DMS153 (cell line): ENCODE data around the gene AUH.

ENCODE experiments used
- DNase-seq: peaks from one replicate; lab custom pipeline; 2025; lab: John Stamatoyannopoulos, UW

The AUH gene

DNA sequence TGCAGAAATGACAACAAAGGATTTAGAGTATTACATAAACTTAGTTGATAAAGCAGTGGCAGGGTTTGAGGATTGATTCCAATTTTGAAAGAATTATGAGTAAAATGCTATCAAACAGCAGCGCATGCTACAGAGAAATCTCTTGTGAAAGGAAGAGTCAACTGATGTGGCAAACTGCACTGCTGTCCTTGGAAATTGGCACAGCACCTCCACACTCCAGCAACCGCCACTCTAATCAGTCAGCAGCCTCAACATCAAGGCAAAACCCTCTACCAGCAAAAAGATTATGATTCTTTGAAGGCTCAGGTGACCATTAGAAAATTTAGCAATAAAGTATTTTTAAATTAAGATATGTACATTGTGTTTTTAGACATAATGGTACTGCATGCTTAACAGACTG, 66.4 kb downstream of the AUH start:
- no peak for DNase-seq

DNA sequence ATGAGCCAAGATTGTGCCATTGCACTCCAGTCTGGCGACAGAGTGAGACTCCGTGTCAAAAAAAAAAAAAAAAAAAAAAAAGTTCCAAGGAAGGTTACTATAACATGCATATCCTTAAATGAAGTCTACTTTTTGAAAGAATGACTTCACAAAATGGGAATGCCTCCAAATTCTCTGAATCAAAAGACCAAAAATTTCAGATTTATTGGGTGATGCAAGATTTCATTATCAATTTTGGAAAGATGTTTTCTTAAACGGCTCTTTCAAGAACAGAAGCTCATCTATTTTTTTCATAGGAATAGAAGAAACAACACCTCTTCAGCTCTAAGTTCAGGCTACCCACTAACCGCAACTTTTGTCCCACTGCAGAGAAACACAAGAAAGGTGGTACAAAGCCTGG, 69.9 kb downstream of the AUH start:
- DNase-seq: no peak

DNA sequence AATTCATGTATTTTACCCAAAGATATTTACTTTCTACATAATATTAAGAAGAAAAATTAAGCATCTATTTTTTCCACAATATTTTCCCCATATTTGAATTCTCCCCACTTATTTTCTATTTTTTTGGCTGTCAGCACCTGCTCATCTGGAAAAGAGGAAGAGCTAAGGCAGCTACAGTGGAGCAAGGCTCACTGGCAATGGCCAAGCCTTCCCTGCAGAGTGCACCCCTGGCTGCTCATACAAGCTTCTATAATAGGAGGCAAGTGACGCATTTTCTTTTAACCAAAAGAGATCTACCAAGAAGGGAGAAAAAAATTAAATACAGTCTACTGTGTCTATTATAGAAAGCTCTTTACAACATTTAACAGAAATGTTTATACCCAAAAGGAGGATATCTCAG, 72.5 kb downstream of the AUH start:
- DNase-seq: no peak

DNA sequence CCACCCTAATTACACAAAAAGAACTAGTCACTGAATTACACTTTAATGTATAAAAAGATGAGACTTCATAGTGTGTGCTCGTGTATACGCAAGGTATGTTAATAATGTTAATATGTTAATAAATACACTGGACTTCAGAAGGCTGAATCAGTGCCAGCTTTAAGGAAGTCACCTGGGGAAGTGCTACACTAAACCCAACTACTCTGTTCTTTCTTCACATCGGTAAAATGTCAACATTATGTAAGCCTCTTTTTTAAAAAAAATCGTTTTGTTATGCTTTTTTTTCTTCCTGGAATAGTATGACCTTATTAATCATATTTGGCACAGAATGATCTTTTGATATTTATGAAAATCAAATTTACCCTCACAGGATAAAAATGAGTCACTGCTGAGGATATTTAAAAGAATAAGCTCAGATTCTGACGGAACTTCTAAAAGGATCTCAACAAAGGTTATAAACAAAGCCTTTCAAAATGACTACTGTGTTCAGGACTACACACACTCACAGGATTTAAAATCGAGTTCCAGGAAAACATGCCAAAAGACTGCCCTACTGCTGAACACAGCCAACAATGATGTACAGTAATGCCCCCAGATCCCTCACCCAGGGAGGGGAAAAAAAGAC, 75.9 kb downstream of the AUH start:
- DNase-seq: no peak

DNA sequence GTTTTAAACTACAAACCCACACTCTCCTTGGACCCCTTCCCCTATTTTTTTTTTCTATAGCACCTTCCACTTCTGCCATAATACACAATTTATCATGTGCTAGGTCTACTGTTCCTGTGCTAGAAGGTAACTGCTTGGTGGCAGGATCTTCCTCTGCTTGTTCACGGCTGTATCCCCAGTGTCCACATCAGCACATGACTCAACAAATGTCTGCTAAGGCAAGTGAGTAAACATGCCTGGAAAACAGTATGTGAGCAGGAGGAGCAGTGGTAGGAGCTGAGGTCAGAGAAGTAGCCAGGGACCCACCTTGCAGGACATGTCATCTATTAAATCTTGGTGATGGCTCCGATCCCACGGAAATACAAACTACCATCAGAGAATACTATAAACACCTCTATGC, 79.4 kb downstream of the AUH start:
- DNase-seq: no peak

DNA sequence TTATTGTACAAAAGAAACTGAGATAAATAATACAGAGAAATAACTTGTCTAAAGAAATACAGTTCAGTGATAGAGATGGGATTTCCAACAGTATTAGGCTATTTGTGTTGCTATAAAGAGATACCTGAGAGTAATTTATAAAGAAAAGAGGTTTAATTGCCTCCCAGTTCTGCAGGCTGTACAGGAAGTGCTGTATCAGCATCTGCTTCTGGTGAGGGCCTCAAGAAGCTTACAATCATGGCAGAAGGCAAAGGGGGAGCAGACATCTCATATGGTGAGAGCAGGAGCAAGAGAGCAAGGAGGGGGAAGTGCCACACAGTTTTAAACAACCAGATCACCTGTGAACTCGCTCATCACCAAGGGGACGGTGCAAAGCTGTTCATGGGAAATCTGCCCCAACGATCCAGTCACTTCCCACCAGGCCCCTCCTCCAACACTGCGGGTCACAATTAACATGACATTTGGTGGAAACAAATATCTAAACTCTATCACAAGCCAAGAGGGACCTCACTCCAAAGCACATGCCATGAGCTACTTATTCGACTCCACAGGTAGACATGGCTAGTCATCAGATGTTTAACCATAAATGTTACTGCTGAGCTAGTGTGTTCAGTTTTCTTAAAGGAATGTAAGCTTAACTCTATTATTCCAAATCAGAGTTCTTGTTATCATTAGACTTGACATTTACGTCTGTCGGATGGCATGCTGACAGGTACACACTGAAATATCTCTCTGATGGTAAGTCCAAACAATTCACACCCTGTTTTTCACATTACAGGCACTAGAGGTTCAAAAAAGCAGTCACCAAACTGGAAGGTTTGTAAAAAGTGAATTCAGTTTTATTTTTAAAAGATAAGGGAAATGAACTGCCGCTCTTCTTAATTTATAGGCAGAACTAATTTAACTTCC, 82.2 kb downstream of the AUH start:
- DNase-seq: no peak

DNA sequence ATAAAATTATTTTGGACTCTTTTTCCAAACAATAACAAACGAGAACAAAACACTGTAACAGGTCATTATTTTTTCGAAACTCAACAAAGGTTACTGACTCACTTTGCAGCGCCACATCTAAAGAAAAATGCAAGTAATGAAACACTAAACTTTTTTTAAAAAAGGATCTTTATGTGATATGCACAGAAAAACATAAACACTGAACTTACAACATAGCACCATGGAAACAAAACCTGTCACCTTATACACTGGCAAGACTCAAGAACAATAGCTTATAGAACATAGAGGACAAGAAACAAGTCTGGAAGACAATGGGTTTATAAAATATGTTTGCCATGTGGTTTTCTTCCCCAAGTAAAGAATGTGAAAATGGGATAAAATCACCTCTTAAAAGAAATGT, 85.2 kb downstream of the AUH start:
- DNase-seq: no peak

DNA sequence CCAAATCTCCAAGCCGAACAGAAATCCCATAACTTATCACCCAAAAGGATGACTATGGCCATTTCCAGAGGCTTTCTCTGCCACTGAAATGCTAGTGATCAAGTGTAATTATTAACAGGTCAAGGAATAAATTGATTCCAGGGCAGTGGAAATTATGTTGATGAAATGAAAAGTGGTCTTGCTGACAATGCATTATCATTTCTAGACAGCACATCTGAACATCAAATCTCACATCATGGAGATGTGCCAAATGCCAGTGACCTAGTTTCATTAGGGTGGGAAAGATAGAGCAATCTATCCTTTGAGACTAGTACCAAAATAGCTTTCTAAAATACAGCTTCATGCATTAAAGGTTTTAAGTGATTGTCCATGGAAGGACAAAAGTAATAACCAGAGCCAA, 86.1 kb downstream of the AUH start:
- DNase-seq: no peak

DNA sequence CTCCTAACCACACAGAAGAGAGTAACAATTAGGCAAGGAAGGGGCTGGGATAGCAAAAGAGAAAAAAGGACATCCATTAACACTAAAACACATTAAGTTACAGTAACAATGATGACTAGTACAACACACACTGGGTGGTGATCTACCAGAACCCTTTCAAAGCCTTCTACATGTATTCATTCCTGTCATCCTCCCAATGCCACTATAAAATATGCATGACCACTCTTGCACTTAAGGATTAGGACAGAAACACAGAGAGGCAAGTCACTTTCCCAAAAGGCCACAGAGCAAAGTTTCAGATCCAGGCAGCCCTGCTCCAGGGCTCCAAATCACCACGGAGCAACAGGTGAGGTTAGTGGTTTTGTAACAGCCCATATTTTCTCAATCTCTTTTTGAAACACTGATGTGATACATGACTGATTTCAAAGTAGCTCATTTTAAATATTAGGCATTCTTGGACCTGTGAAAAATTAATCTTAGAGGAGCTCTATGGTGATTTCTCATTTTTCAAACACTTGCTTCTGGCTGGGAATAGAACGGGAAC, 86.7 kb downstream of the AUH start:
- DNase-seq: no peak

DNA sequence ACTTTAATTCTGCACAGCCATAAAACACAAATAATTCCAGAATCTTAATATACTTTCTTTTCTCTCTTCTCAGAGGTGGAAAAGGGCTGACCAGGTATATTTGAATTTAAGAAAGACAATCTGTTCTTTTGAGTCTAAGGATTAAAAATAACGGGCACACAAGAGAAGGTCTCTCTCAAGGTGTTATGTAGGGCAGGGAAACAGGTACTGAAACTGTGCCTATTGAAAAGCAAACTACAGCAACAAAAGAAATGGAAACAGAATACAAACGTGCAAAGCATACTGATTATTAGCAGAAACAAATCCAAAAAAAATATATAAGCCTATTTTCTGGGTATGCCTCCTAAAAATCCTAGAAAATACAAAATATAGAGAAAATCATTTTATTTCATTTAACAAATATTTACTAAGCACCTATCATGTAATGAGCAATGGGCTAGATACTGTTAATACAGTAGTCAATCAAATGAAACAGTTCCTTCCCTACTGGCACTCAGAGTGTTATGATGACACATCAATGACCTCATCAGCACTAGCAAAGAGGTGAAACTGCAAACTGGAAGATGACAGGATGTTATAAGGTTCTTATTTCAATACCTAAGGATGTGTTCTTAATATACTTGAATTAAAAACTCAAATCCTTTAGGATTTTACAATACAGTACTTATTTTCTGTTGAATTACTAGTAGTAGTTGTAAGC, 87.7 kb downstream of the AUH start:
- DNase-seq: no peak

DNA sequence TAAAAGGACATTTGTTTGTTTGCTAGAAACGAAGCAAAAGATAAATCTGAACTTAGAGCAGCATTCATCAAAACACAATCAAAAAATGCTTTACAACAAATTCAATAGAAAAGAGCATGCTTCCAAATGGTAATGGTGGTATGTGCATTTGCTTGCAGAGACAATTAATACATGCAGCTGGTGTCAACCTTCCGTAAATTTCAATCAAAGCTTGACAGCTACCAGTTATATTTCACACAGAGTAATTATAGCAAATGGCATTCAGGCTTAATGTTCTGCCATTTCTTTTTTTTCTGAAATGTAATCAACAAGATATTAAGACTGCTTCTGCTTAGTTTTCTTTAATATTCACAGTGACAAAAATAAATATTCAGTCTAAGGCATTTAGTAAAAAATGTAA, 90.6 kb downstream of the AUH start:
- no peak for DNase-seq

DNA sequence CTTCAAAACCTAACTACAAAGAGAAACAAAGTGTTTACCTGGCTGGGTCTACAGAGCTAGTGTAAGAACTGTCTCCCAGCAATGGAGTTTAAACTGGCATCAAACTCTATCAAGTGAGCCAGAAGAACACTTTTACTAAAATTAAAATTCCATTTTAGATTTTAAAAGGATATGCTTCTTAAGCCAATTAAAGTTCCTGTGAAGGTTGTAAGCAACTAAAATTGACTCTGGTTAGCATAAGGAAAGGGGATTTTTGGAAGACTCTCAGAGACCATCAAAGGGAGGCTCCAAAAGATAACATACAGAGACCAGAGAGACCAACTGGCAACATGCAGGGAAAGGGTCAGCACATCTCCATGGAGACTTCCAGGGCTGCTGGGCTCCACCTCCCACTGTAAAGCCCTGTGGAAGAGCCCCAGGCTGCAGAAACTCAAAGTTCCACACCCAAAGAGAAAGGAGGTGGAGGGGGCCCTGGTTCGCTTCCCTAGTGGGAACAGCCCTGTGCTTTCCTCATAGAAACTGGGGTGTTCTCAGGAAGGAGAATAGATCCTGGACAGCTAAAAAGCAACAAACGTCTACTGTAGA, 91.7 kb downstream of the AUH start:
- no peak for DNase-seq

DNA sequence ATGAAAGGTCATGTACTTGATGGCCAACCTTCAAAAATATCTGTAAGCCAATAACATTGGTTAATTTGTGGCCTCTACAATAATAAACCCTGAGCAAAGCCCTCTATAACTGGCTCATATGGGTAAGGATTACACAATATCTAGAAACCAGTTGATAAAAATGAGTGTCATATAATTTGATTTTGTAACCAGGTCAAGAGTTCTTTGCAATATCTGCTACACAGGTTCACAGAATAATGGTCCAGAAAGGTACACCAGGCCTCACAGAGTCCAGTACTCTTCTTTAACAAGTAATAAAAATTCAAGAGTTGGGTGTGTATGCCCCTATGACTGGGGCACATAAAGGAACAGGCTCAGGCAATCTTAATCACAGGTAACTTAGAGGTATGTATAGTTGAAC, 95.3 kb downstream of the AUH start:
- no peak for DNase-seq

DNA sequence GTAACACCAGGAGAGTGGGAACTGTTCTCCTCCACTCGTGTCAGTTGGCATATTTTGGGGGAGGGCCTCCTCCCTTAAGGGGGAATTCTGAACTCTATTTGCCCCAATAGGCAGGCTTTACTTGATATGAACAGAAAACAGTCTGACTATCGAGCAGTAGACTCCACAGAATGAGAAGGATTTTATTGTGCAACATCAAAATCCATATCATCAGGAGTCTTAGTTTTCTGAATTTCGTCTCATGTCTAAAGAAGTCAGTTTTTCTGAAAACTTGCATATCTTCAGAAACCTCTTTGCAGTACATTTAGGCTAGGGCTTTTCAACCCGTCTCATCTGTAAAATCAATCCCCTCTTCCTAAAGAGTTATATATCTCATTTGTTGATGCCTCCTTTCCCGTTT, 96.2 kb downstream of the AUH start:
- no peak for DNase-seq

DNA sequence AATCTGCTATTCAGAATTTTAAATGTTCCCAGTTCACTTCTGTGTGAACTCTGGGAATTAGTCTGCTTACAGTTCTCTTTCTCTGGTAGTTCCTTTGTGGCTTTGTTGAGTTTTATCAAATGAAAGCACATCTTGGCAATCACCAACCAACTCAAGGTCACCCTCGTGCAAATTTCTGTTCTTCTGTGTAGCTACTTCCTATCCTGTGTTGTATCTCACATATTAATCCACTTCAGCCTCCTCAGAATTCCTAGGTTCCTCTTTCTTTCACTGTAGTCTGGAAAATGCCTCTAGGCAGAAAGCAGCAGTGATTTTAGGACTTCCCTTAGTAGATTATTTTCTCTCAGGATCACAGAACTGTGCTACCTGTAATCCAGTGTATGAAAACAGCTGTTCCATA, 100.3 kb downstream of the AUH start:
- DNase-seq: no peak

DNA sequence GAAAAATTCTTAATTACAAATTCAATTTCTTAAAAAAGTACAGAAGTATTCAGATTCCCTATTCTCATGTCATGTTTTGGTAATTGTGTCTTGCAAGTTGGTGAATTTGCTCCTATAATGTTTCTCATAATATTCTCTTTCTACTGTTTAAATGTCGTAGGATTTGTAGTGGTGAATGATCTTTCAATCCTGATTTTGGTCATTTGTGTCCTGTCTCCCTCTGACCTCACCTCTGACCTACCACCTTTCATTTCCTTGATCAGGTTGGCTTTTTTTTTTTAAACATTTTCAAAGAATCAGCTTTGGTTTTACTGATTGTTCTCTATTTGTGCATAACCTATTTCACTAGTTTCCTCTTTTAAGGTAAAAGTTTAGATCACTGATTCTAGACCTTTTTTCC, 102.6 kb downstream of the AUH start:
- DNase-seq: no peak

DNA sequence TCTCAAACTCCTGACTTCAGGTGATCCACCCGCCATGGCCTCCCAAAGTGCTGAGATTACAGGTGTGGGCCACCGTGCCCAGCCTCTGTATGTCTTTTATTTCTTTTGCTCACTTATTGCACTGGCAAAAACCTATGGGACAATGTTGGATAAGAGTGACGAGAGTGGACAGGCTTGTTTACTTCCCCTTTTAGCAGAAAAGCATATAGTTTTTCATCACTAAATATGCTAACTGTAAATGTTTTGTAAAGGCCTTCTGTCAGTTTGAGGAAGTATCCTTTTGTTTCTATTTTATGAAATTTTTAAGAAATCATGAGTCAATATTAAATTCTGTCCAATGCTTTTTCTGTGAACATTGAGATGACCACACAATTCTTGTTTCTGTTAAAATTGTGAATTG, 103.3 kb downstream of the AUH start:
- no peak for DNase-seq

DNA sequence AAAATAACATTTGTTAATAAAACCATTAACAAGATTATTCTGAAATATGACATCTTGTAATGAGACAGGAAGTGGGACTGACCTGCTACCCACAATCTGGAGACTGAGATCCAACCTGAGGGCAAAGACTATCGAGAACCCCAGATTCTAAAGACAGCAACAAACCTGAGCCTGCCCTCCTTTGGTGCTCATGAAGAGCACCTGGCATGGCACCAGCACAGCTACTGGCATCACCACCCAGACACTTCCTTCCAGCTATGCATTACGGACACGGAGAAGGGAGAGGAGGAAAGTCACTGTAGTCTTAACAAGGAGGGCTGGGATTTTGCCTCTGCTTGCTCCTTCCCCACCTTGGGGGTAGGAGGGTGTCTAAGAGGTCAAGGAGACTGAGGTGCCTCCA, 105.5 kb downstream of the AUH start:
- no peak for DNase-seq

DNA sequence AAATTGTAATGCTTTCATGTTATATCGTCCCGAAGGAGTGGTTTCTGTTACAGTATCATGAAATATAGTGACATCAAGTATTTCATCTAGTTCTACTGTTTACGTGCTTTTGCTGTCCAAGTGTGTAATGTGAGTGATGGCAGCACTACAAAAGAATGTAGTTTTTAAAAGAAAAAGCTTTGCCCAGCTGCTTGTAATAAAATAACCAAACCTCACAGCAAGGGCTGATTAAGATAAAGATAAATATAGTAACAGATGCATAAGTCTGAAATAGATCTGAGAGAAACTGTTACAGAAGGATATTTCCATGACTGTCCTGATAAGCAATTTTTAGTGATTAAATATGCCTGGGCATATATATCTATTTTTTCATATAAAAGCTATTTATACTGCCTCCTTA, 106.4 kb downstream of the AUH start:
- no peak for DNase-seq

DNA sequence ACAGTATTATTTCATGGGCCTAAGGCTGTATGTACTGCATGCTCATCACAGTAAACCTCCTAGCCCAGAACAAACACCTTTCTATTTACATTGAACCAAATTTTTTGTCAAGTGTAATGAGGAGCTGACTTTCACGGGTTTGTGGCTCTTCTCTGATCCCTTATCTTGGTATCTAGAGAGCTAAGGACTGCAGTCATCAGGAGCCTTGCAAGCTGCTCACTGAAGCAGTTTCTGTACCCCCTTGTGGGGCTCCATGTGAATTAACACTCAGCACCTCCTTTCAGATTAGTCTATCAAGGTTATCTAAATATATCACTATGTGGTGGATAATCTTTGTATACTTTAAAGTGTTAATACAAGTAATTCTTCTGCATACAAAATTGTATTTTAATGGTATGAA, 108.2 kb downstream of the AUH start:
- no peak for DNase-seq

DNA sequence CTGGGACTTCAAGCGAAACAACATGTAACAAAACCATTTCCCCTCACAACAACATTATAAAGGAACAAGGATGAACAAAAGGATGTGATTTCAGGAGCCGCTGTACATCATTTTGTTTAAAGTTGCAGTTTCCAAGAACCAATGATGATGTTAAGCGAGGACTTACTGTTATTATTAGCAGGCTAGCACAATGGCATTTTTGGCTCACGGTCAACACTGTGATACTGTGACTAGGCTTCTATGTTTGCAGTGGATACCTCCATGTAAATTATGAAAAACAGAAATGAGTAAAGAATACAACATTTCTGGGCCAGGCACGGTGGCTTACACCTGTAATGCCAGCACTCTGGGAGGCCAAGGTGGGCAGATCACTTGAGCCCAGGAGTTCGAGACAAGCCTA, 113.0 kb downstream of the AUH start:
- no peak for DNase-seq

DNA sequence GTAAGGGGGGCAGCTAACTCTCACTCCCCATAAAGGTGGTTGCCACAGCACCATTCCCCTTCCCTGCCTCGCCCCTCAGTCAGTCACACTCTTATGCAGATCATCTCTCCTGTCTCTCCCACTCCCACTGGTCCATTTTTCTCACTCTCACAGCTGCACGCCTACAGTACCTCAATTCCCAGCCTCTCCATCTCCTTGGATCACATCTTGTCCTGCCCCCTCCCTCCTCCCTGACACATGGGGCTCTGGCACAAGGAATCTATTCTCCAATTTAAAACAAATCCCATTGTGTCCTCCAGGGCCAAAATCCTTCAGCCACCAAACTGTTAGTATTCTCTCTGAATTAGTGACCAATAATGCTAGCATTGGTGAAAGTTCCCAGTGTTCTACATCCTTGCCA, 114.4 kb downstream of the AUH start:
- no peak for DNase-seq

DNA sequence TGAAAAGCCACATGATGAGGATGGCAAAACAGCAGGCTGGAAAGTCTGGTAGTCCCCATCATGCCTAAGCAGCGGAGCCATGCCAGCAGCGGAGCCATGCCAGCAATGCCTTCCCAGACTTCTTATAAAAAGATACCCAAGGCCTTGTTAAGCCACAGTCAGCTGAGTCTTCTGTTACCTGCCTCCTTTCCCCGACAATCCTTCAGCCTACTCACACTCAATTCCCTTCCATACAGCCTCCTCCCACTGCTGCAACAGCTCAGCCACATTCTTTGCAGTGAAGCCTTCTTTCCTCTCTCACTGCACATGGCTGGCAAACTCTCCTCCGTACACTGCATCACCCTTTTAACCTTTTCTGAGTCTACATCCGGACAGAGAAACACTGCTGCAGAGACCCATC, 114.9 kb downstream of the AUH start:
- no peak for DNase-seq
